ENCODE measurements around the gene CORO7.
A peak's percentile ranks its signal among the peaks of the same experiment; 100 is the strongest.

Gene CORO7

GRCh38 chr16:4372578-4373355, 43.6 kb downstream of the CORO7 start:
- peak; percentile 75 for FAIRE-seq
- DNase-seq (ENCODE audit: low spot score): peak; percentile 64

GRCh38 chr16:4372001-4372577, 44.3 kb downstream of the CORO7 start:
- DNase-seq (ENCODE audit: low spot score): peak; percentile 24
- no peak for FAIRE-seq

- FAIRE-seq: no peak
- DNase-seq (ENCODE audit: low spot score): peak; percentile 12
Observed at GRCh38 chr16:4371357-4372000, 44.9 kb downstream of the CORO7 start, which contains the start of gene VASN. Gene VASN, plus strand, starts transcription at chr16:4371848. Its CDS starts 9,030 bp downstream, at chr16:4380878.

GRCh38 chr16:4370570-4371356, 45.6 kb downstream of the CORO7 start:
- peak; percentile 70 for FAIRE-seq
- DNase-seq (ENCODE audit: low spot score): peak; percentile 74

- no peak for FAIRE-seq
- no peak for DNase-seq (ENCODE audit: low spot score)
Observed at GRCh38 chr16:4370151-4370550, 46.2 kb downstream of the CORO7 start.

GRCh38 chr16:4369007-4369733, 47.2 kb downstream of the CORO7 start:
- DNase-seq (ENCODE audit: low spot score): peak; percentile 65
- FAIRE-seq: peak; percentile 4

- FAIRE-seq: no peak
Observed at GRCh38 chr16:4367393-4367856, 49.0 kb downstream of the CORO7 start.

GRCh38 chr16:4366016-4366415, 50.4 kb downstream of the CORO7 start:
- DNase-seq (ENCODE audit: low spot score) (no peak), FAIRE-seq (no peak)

More at GRCh38 chr16:4367393-4367856, 49.0 kb downstream of the CORO7 start:
- DNase-seq (ENCODE audit: low spot score): no peak

- no peak for FAIRE-seq
Observed at GRCh38 chr16:4365615-4366014, 50.8 kb downstream of the CORO7 start.

GRCh38 chr16:4365014-4365406, 51.4 kb downstream of the CORO7 start:
- no peak for DNase-seq (ENCODE audit: low spot score)

More at GRCh38 chr16:4365615-4366014, 50.8 kb downstream of the CORO7 start:
- no peak for DNase-seq (ENCODE audit: low spot score)

GRCh38 chr16:4364196-4365013, 52.0 kb downstream of the CORO7 start:
- FAIRE-seq: no peak

More at GRCh38 chr16:4365014-4365406, 51.4 kb downstream of the CORO7 start:
- no peak for FAIRE-seq

GRCh38 chr16:4362476-4363135, 53.8 kb downstream of the CORO7 start:
- DNase-seq (ENCODE audit: low spot score) (no peak), FAIRE-seq (no peak)

More at GRCh38 chr16:4364196-4365013, 52.0 kb downstream of the CORO7 start:
- DNase-seq (ENCODE audit: low spot score): no peak

GRCh38 chr16:4361944-4362311, 54.5 kb downstream of the CORO7 start:
- FAIRE-seq (no peak), DNase-seq (ENCODE audit: low spot score) (no peak)

- no peak for FAIRE-seq
- DNase-seq (ENCODE audit: low spot score): no peak
Observed at GRCh38 chr16:4361033-4361943, 55.1 kb downstream of the CORO7 start.

GRCh38 chr16:4360538-4361021, 55.8 kb downstream of the CORO7 start:
- DNase-seq (ENCODE audit: low spot score): no peak

GRCh38 chr16:4359914-4360313, 56.5 kb downstream of the CORO7 start:
- FAIRE-seq: no peak
- DNase-seq (ENCODE audit: low spot score): no peak

More at GRCh38 chr16:4360538-4361021, 55.8 kb downstream of the CORO7 start:
- FAIRE-seq: no peak

GRCh38 chr16:4358831-4359561, 57.4 kb downstream of the CORO7 start:
- FAIRE-seq (no peak), DNase-seq (ENCODE audit: low spot score) (no peak)

All from RCC 7860 (cell line).